ENCODE results near the gene SEMA4D.

SEMA4D gene

DNA sequence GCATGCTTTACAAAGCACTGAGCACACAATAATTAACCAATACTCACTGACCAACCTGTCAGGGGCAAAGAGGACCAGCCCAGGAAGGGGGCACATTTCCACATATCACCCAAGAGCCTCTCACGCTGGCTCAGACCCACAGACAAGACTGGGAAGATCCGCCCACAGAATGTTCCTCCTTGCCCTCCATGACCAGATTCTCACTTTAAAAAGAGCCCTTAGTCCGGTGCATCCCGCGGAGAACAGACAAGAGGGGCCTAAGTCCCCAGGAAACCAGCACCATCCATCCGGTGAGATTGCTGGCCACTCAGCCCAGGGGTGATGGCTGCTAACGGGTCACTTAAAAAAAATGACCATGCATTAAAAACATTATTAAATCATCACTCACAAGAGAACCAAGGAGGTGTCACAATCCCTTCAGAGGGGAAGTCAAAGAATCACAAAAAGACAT, 32.9 kb downstream of the SEMA4D start:
- Mint-ChIP-seq H3K4me1 (ENCODE audit: low read depth) (peaks cover 93% of the 10 kb centered on the region), H3K27me3 (ENCODE audit: low read depth) (no peaks in the 10 kb centered on the region), H3K36me3 (ENCODE audit: low read depth) (peaks cover 75% of the 10 kb centered on the region), H3K9me3 (no peaks in the 10 kb centered on the region), H3K4me3 (peak overlapping the region; percentile 83), H3K27ac (peak overlapping the region; percentile 96)

DNA sequence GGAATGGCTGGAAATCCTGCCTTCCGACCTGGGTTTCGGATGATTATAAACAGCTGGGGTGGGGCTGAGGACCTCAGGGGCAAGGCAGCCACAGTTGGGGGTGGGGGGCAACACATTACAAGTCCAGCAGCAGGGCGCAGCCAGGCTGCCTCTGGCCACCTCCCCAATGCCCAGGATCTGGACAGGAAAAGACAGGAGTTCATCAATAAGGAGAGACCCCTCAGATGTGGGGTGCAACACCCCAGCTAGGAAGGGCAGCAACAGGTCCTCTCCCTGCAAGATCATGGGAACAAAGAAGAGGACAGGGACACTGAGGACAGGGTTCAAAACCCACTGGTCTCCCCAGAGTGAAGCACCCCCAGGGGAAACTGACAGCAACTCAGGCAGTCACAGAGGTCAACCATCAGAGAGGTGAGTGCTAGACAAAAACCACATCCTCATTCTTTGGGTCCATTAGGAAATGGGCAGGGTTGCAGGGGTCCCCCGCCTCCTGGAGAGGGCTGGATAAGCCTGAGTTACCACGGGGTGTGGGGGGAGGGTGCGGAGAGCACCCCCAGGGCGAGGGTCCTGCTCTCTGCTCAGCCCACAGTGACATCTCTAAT, 33.5 kb downstream of the SEMA4D start:
- Mint-ChIP-seq H3K4me1 (ENCODE audit: low read depth) (peaks cover 93% of the 10 kb centered on the region), H3K36me3 (ENCODE audit: low read depth) (peaks cover 74% of the 10 kb centered on the region), H3K9me3 (no peaks in the 10 kb centered on the region), H3K27me3 (ENCODE audit: low read depth) (no peaks in the 10 kb centered on the region), H3K27ac (peak overlapping the region; percentile 96), H3K4me3 (peak overlapping the region; percentile 83)

GRCh38 chr9:89462817-89463683, 34.9 kb downstream of the SEMA4D start:
- Mint-ChIP-seq H3K9me3 (no peaks in the 10 kb centered on the region), H3K36me3 (ENCODE audit: low read depth) (peaks cover 74% of the 10 kb centered on the region), H3K27me3 (ENCODE audit: low read depth) (no peaks in the 10 kb centered on the region), H3K4me3 (no peak overlapping the region), H3K4me1 (ENCODE audit: low read depth) (peaks cover 91% of the 10 kb centered on the region), H3K27ac (peak overlapping the region; percentile 73)

- peak overlapping the region; percentile 73 for H3K27ac Mint-ChIP-seq
- peaks cover 73% of the 10 kb centered on the region for H3K36me3 Mint-ChIP-seq (ENCODE audit: low read depth)
- peak overlapping the region; percentile 39 for H3K4me3 Mint-ChIP-seq
- H3K27me3 Mint-ChIP-seq (ENCODE audit: low read depth), result no peaks in the 10 kb centered on the region
- peaks cover 93% of the 10 kb centered on the region for H3K4me1 Mint-ChIP-seq (ENCODE audit: low read depth)
- no peaks in the 10 kb centered on the region for H3K9me3 Mint-ChIP-seq
Measured at GRCh38 chr9:89462199-89462598, 35.7 kb downstream of the SEMA4D start.

GRCh38 chr9:89461265-89461664, 36.6 kb downstream of the SEMA4D start:
- Mint-ChIP-seq H3K27ac (peak overlapping the region; percentile 66), H3K9me3 (no peaks in the 10 kb centered on the region), H3K36me3 (ENCODE audit: low read depth) (peaks cover 68% of the 10 kb centered on the region), H3K27me3 (ENCODE audit: low read depth) (no peaks in the 10 kb centered on the region), H3K4me3 (no peak overlapping the region), H3K4me1 (ENCODE audit: low read depth) (peaks cover 93% of the 10 kb centered on the region)

DNA sequence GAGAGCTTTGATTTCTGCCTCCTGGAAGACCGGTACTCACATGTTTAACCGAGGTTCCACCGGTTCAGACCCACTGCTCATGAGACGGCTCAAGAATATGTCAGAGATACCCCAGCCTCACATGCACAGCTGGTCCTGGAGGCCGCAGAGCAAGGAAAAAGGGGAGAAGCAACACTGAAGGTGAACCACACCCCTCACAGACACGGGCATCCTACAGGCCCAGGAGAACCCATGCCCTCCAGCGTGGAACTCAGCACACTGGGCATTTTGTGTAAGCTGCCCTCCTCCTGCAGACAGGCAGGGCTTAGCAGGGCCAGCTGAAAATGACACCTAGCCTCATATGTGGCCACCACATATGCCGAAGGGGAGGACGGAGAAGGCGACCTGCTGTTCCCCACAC, 37.4 kb downstream of the SEMA4D start:
- H3K36me3 Mint-ChIP-seq (ENCODE audit: low read depth), result peaks cover 68% of the 10 kb centered on the region
- H3K4me3 Mint-ChIP-seq, result no peak overlapping the region
- no peaks in the 10 kb centered on the region for H3K9me3 Mint-ChIP-seq
- no peaks in the 10 kb centered on the region for H3K27me3 Mint-ChIP-seq (ENCODE audit: low read depth)
- peaks cover 94% of the 10 kb centered on the region for H3K4me1 Mint-ChIP-seq (ENCODE audit: low read depth)
- peak overlapping the region; percentile 81 for H3K27ac Mint-ChIP-seq

DNA sequence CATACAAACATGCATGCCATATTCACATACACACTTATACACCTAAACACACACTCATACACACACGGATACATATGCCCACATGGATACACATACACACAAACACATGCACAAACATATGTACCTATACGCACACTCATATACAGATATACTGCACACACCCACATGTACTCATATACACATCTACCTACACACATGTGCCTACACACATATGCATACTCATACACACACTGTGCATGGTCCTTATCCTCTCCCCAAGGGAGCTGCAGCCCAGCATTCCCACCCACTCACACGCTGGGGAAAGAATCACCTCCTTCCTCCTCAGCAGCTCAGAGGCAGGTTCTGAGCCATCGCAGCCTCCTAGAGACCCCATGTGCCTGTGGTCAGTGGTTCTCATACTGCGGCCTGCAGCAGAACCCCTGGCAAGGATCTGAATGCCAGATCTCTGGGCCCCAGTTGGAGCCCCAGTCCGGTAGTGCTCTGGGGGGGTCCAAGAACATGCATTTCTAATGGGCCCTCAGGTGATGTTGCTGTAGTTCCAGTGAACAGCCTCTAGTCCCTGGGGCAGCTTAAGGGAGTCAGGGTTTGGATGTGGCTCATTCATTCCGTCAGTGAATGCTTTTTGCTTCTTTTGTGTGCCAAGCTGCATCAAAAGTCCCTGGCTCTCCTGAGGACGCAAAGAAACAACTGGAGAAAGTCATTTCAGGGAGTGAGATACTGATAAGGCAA, 39.0 kb downstream of the SEMA4D start:
- peaks cover 65% of the 10 kb centered on the region for H3K36me3 Mint-ChIP-seq (ENCODE audit: low read depth)
- peak overlapping the region; percentile 61 for H3K27ac Mint-ChIP-seq
- peaks cover 88% of the 10 kb centered on the region for H3K4me1 Mint-ChIP-seq (ENCODE audit: low read depth)
- H3K4me3 Mint-ChIP-seq, result no peak overlapping the region
- H3K9me3 Mint-ChIP-seq, result no peaks in the 10 kb centered on the region
- no peaks in the 10 kb centered on the region for H3K27me3 Mint-ChIP-seq (ENCODE audit: low read depth)

- Mint-ChIP-seq H3K27ac (peak overlapping the region; percentile 88), H3K27me3 (ENCODE audit: low read depth) (no peaks in the 10 kb centered on the region), H3K4me3 (peak overlapping the region; percentile 71), H3K36me3 (ENCODE audit: low read depth) (peaks cover 68% of the 10 kb centered on the region), H3K4me1 (ENCODE audit: low read depth) (peaks cover 84% of the 10 kb centered on the region), H3K9me3 (no peaks in the 10 kb centered on the region)
Measured at GRCh38 chr9:89457376-89457855, 40.5 kb downstream of the SEMA4D start.

DNA sequence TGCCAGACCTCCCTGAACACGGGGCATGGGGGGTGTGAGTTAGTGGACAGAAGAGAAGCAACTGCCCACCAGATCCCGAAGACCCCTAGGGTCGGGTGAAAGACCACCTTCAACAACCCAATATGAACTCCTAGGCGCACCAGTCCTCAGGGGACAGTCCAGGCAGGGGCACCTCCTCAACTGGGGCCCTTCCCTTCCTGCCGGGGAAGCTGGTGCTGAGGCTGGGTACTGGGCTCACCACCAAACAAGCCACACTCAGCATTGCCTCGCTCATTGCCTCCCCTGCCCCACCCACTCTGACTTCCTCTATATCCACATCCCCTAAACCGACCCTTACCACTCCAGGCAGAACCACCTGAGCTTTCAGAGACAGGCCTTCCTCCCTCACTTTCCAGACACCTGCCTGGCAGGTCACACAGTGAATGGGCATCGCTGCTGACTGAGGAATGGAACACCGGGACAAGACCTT, 42.5 kb downstream of the SEMA4D start:
- peak overlapping the region; percentile 71 for H3K4me3 Mint-ChIP-seq
- peaks cover 80% of the 10 kb centered on the region for H3K4me1 Mint-ChIP-seq (ENCODE audit: low read depth)
- peak overlapping the region; percentile 88 for H3K27ac Mint-ChIP-seq
- H3K9me3 Mint-ChIP-seq, result no peaks in the 10 kb centered on the region
- no peaks in the 10 kb centered on the region for H3K27me3 Mint-ChIP-seq (ENCODE audit: low read depth)
- peaks cover 64% of the 10 kb centered on the region for H3K36me3 Mint-ChIP-seq (ENCODE audit: low read depth)

DNA sequence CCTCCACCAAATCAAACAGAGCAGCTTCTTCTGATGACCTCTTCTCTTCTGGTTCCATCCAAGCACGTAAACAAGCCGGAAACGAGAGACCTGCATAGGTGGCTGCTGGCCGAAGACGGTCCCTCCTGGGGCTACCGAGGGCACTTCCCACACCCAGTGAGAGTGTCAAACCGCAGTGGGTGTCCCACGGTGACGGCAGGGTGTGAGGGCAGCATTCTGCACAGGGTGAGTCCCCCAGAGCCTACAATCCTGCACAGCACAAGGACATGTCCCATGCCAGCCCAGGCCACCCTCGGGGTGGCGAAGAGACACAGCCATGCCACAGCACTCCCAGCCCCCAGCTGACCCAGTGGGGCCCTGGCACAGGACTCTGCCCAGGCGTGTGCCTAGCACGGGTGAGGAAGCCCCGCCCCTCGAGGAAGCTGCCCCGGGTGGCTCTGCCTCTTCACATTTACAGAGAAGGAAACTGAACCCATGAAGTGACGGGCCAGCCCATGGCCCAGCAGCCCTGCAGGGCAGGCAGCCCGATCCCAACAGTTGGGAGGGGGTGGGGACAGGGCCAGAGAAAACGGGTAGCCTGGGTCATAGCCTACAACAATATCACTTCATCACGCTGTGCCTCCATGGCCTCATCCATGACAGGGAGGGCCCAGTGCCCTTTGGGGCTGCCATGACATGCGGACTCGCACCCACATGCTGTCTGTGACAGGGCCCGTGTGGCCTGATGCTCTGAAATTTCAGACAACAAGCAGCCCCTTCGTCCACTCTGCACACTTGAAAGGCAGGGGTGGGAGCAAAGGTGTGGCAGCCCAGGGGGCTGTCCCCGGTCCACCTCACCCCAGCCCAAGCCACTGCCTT, 43.2 kb downstream of the SEMA4D start:
- peaks cover 80% of the 10 kb centered on the region for H3K4me1 Mint-ChIP-seq (ENCODE audit: low read depth)
- no peak overlapping the region for H3K4me3 Mint-ChIP-seq
- peak overlapping the region; percentile 88 for H3K27ac Mint-ChIP-seq
- peaks cover 58% of the 10 kb centered on the region for H3K36me3 Mint-ChIP-seq (ENCODE audit: low read depth)
- H3K9me3 Mint-ChIP-seq, result no peaks in the 10 kb centered on the region
- no peaks in the 10 kb centered on the region for H3K27me3 Mint-ChIP-seq (ENCODE audit: low read depth)

DNA sequence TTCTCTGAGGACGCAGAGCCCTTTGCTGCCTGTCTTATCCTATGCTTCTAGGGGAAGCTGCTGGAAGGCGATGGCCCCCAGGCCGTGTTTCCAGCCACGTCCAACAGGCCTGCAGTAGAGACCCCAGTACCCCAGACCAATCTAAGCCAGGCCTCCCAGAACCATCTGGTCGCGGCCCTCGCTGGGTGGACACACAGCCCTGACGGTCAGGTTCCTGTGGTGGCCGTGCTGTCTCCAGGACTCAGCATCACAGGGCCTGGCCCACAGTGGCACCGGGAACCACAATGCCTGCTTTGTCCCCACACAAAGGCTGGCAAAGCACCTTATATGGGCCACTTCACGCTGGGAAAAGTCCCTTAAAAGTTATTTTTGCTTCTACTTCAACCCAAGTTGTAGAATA, 44.5 kb downstream of the SEMA4D start:
- Mint-ChIP-seq H3K4me3 (no peak overlapping the region), H3K27me3 (ENCODE audit: low read depth) (no peaks in the 10 kb centered on the region), H3K9me3 (no peaks in the 10 kb centered on the region), H3K4me1 (ENCODE audit: low read depth) (peaks cover 82% of the 10 kb centered on the region), H3K27ac (peak overlapping the region; percentile 26), H3K36me3 (ENCODE audit: low read depth) (peaks cover 56% of the 10 kb centered on the region)

GRCh38 chr9:89452561-89452960, 45.4 kb downstream of the SEMA4D start:
- H3K9me3 Mint-ChIP-seq, result no peaks in the 10 kb centered on the region
- H3K27me3 Mint-ChIP-seq (ENCODE audit: low read depth), result no peaks in the 10 kb centered on the region
- H3K4me1 Mint-ChIP-seq (ENCODE audit: low read depth), result peaks cover 77% of the 10 kb centered on the region
- peak overlapping the region; percentile 41 for H3K27ac Mint-ChIP-seq
- H3K36me3 Mint-ChIP-seq (ENCODE audit: low read depth), result peaks cover 57% of the 10 kb centered on the region
- H3K4me3 Mint-ChIP-seq, result no peak overlapping the region

DNA sequence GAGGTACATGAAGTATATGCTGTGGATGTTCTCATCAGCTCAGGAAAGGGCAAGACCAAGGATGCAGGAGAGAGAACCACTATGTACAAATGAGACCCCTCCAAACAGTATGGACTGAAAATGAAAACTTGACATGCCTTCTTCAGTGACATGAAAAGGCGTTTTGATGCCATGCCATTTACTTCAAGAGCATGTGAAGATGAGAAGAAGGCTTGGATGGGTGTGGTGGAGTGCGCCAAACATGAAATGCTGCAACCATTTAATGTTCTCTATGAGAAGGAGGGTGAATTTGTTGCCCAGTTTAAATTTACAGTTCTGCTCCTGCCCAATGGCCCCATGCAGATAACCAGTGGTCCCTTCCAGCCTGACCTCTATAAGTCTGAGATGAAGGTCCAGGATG, 47.7 kb downstream of the SEMA4D start:
- Mint-ChIP-seq H3K4me3 (no peak overlapping the region), H3K36me3 (ENCODE audit: low read depth) (peaks cover 53% of the 10 kb centered on the region), H3K27me3 (ENCODE audit: low read depth) (no peaks in the 10 kb centered on the region), H3K27ac (peak overlapping the region; percentile 84), H3K9me3 (no peaks in the 10 kb centered on the region), H3K4me1 (ENCODE audit: low read depth) (peaks cover 71% of the 10 kb centered on the region)

- Mint-ChIP-seq H3K9me3 (no peaks in the 10 kb centered on the region), H3K27me3 (ENCODE audit: low read depth) (no peaks in the 10 kb centered on the region), H3K4me1 (ENCODE audit: low read depth) (peaks cover 74% of the 10 kb centered on the region), H3K4me3 (peak overlapping the region; percentile 68), H3K27ac (peak overlapping the region; percentile 84), H3K36me3 (ENCODE audit: low read depth) (peaks cover 55% of the 10 kb centered on the region)
Measured at GRCh38 chr9:89449261-89449671, 48.6 kb downstream of the SEMA4D start.

Measured in T-helper 1 cell treated with Interleukin-12 subunit alpha and Interleukin-12 subunit beta and Interleukin-4 antibody, amounts not matched to agents 30 μg/mL and 1 μg/mL, for 36 hours (primary cell).